Ectodermal cell (in vitro differentiated cells): ENCODE results near the gene TRIM65.

Source experiments
- H3K27ac ChIP-seq: 2 replicates; pipeline ENCODE4 v1.7.0; 2013; ENCODE audit warnings: mild to moderate bottlenecking, low read depth, low read length; ENCODE audit not compliant: insufficient read depth, poor library complexity, severe bottlenecking
- H3K27me3 ChIP-seq: 2 replicates; pipeline ENCODE4 v1.7.0; 2013; ENCODE audit warnings: mild to moderate bottlenecking, low read length; ENCODE audit not compliant: insufficient read depth, control insufficient read depth, poor library complexity, severe bottlenecking
- H3K36me3 ChIP-seq: one replicate; pipeline ENCODE4 v1.7.0; 2013; ENCODE audit warnings: low read length; ENCODE audit not compliant: control insufficient read depth, insufficient read depth
- H3K4me1 ChIP-seq: one replicate; pipeline ENCODE4 v1.7.0; 2013; ENCODE audit warnings: low read length; ENCODE audit not compliant: control insufficient read depth, insufficient read depth
- H3K4me3 ChIP-seq: 2 replicates; pipeline ENCODE4 v1.7.0; 2013; ENCODE audit warnings: low read depth, low read length, control low read depth; ENCODE audit not compliant: insufficient read depth
- H3K9me3 ChIP-seq: 2 replicates; pipeline ENCODE4 v1.7.0; 2013; ENCODE audit warnings: mild to moderate bottlenecking, low read length, moderate library complexity; ENCODE audit not compliant: control insufficient read depth
- WGBS, 2 experiments: methylation state at CpG; one replicate each; pipeline ENCODE4 v1.1.7; 2013; ENCODE audit warnings: missing lambda C conversion rate in 2 of 2; 5-methylcytosine and 5-hydroxymethylcytosine counted together

The TRIM65 gene

GRCh38 chr17:75845058-75845711, 51.6 kb downstream of the TRIM65 start:
- 55 to 56% methylated on average over 21 of the region's 21 CpGs for WGBS, 2 experiments
- peaks cover 9% of the 10 kb centered on the region for H3K36me3 ChIP-seq
- H3K27me3 ChIP-seq = no peaks in the 10 kb centered on the region
- H3K27ac ChIP-seq = no peak overlapping the region
- H3K9me3 ChIP-seq = no peaks in the 10 kb centered on the region
- H3K4me3 ChIP-seq = no peak overlapping the region
- peaks cover 4% of the 10 kb centered on the region for H3K4me1 ChIP-seq

- 78 to 81% methylated on average over 14 of the region's 14 CpGs for WGBS, 2 experiments
- peaks cover 9% of the 10 kb centered on the region for H3K36me3 ChIP-seq
- H3K27ac ChIP-seq = no peak overlapping the region
Observed at GRCh38 chr17:75844530-75845057, 52.2 kb downstream of the TRIM65 start.

GRCh38 chr17:75843577-75844529, 52.9 kb downstream of the TRIM65 start, which contains the start of gene UNC13D:
Gene UNC13D (minus strand): TSS chr17:75844404. CDS start chr17:75844337, 67 bp downstream.
- H3K4me1 ChIP-seq = peaks cover 4% of the 10 kb centered on the region
- H3K27me3 ChIP-seq = no peaks in the 10 kb centered on the region
- no peak within 1 kb of the TSS for H3K27ac ChIP-seq
- H3K9me3 ChIP-seq = no peaks in the 10 kb centered on the region
- no peak within 1 kb of the TSS for H3K4me3 ChIP-seq
- H3K36me3 ChIP-seq = peaks cover 9% of the 10 kb centered on the region
- 91 to 93% methylated on average over 35 of the region's 35 CpGs for WGBS, 2 experiments

More at GRCh38 chr17:75844530-75845057, 52.2 kb downstream of the TRIM65 start:
- Histone ChIP-seq H3K27me3 (no peaks in the 10 kb centered on the region), H3K4me3 (no peak overlapping the region), H3K4me1 (peaks cover 4% of the 10 kb centered on the region), H3K9me3 (no peaks in the 10 kb centered on the region)

- peaks cover 9% of the 10 kb centered on the region for H3K36me3 ChIP-seq
- WGBS, 2 experiments = 90 to 91% methylated on average over 22 of the region's 22 CpGs
- no peak overlapping the region for H3K27ac ChIP-seq
- no peak overlapping the region for H3K4me3 ChIP-seq
- no peaks in the 10 kb centered on the region for H3K27me3 ChIP-seq
- no peaks in the 10 kb centered on the region for H3K9me3 ChIP-seq
- H3K4me1 ChIP-seq = peaks cover 4% of the 10 kb centered on the region
Observed at GRCh38 chr17:75842963-75843576, 53.7 kb downstream of the TRIM65 start.

DNA sequence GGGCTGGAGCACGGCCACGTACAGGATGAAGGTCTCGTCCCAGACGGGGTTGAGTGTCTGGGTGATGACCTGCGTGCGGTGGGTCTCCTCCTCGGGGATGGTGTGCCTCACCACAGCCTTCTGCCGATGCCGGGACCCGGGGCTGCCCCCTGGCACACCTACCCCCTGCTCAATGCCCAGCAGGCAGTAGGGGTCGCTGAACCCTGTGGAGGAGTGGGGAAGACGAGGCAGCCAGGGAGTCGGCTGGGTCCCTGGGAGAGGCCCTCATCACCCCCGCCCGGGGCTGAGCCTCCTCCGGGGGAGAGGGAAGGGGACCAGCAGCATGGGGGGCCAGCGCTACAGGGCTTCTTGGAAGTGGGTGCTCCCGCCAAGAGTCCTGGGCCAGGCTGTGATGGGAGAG, 54.3 kb downstream of the TRIM65 start:
- no peaks in the 10 kb centered on the region for H3K27me3 ChIP-seq
- no peak overlapping the region for H3K4me3 ChIP-seq
- H3K27ac ChIP-seq = no peak overlapping the region
- peaks cover 9% of the 10 kb centered on the region for H3K36me3 ChIP-seq
- peaks cover 4% of the 10 kb centered on the region for H3K4me1 ChIP-seq
- no peaks in the 10 kb centered on the region for H3K9me3 ChIP-seq
- WGBS, 2 experiments = 92 to 94% methylated on average over 18 of the region's 18 CpGs

GRCh38 chr17:75840799-75841164, 56.0 kb downstream of the TRIM65 start:
- 80 to 82% methylated on average over 7 of the region's 7 CpGs for WGBS, 2 experiments
- Histone ChIP-seq H3K27ac (no peak overlapping the region), H3K36me3 (no peaks in the 10 kb centered on the region), H3K27me3 (no peaks in the 10 kb centered on the region), H3K4me3 (no peak overlapping the region), H3K9me3 (no peaks in the 10 kb centered on the region), H3K4me1 (peaks cover 4% of the 10 kb centered on the region)

DNA sequence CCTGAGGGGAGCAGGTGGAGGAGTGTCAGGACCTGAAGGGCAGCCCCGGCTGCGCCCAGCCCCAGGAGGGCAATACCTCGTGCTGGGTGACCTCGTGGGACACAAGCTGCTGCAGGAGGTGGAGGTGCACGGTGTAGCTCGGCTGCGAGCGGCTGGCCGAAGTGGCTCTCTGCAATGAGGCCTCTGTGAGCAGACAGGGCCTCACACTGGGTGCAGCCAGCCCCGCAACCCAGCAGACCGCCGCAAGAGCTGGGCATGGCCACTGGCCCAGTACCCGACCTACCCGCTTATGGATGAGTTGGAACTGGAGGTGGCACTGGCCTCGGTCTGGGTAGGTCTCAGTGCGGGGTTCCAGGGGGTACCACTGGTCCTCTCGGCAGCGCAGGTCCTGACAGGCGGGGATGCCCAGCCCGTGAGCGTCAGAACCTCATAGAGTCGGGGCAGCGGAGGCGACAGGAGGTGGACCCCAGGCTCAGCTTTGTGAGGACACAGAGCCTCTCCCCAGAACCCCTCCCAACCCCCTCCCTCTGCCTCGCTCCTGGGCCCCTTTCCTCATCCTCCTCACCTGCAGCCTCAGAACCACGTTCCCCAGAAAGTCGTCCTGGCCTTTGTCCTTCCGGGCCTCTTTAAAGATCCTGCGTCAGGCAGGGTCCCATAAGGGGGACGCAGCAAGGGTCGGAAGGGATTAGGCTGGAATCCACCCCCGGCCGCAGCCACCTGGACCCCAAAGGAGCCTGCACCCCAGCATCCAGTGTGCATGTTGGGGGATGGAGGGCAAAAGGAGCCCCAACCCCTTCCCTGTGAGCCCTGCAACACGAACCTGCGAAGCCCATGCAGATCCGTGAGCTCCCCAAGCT, 56.6 kb downstream of the TRIM65 start:
- WGBS, 2 experiments = 94 to 95% methylated on average over 36 of the region's 36 CpGs
- Histone ChIP-seq H3K4me1 (peaks cover 4% of the 10 kb centered on the region), H3K9me3 (no peaks in the 10 kb centered on the region), H3K4me3 (no peak overlapping the region), H3K27me3 (no peaks in the 10 kb centered on the region), H3K36me3 (no peaks in the 10 kb centered on the region), H3K27ac (no peak overlapping the region)
